GM12872 (cell line): ENCODE results near the gene HPCA.

Source experiments
- CTCF ChIP-seq: IDR thresholded peaks from 3 replicates; pipeline ENCODE4 v1.5.1; 2011; ENCODE audit warnings: low read depth, mild to moderate bottlenecking, low read length, moderate library complexity; ENCODE audit not compliant: insufficient read depth

Gene HPCA

GRCh38 chr1:32927441-32927840 is 41.1 kb downstream of the HPCA start:
- no peak for TF ChIP-seq CTCF

GRCh38 chr1:32928285-32928684 is 42.0 kb downstream of the HPCA start:
- TF ChIP-seq CTCF = no peak

- TF ChIP-seq CTCF = no peak
Measured at GRCh38 chr1:32928715-32929114, 42.4 kb downstream of the HPCA start.

- TF ChIP-seq CTCF = no peak
Measured at GRCh38 chr1:32929366-32929765, 43.1 kb downstream of the HPCA start.

GRCh38 chr1:32931760-32932159 is 45.5 kb downstream of the HPCA start:
- no peak for TF ChIP-seq CTCF

GRCh38 chr1:32933742-32934322 is 47.5 kb downstream of the HPCA start:
- TF ChIP-seq CTCF = no peak

- TF ChIP-seq CTCF = no peak
Measured at GRCh38 chr1:32934535-32934934, 48.2 kb downstream of the HPCA start.

- no peak for TF ChIP-seq CTCF
Measured at GRCh38 chr1:32937061-32937460, 50.8 kb downstream of the HPCA start.
